Spleen (tissue), 11 donors: ENCODE measurements around the gene CACNA1H. TPM values are rescaled to one million over a fixed set of nuclear protein-coding genes. Genes with fewer than 3 reads are reported as not detected.

Source experiments
- DNase-seq: peaks from one replicate; pipeline ENCODE4 v3.0.0-alpha.2; 2020
- H3K27ac ChIP-seq, 8 donors: fragments of 200-600 bp; sonication (generic) in 7 of 8; 1 replicate in 4 of 8; 2 replicates in 4 of 8; pipeline versions ENCODE4 v1.5.0 to v1.8.0; 2016 to 2021; ENCODE audit warnings: inconsistent platforms in 4 of 8, mild to moderate bottlenecking in 4 of 8, moderate library complexity in 1 of 8
- H3K27me3 ChIP-seq, 7 donors: fragments of 200-600 bp; sonication (generic) in 6 of 7; replicated peaks in 1 of 7; 1 replicate in 4 of 7; 2 replicates in 3 of 7; pipeline versions ENCODE4 v1.5.0 to v1.8.0; 2016 to 2021; ENCODE audit warnings: inconsistent platforms in 3 of 7, mild to moderate bottlenecking in 1 of 7
- H3K36me3 ChIP-seq, 6 donors: fragments of 200-600 bp; sonication (generic) in 5 of 6; 1 replicate in 4 of 6; 2 replicates in 2 of 6; pipeline versions ENCODE4 v1.5.0 to v1.8.0; 2016 to 2021; ENCODE audit warnings: inconsistent platforms in 2 of 6
- H3K4me1 ChIP-seq, 6 donors: fragments of 200-600 bp; sonication (generic) in 5 of 6; 1 replicate in 3 of 6; 2 replicates in 3 of 6; pipeline versions ENCODE4 v1.5.0 to v1.8.0; 2016 to 2021; ENCODE audit warnings: inconsistent platforms in 3 of 6
- H3K4me3 ChIP-seq, 8 donors: fragments of 200-600 bp; sonication (generic) in 7 of 8; 1 replicate in 4 of 8; 2 replicates in 4 of 8; pipeline versions ENCODE4 v1.5.0 to v1.8.0; 2016 to 2021; ENCODE audit warnings: inconsistent platforms in 4 of 8, mild to moderate bottlenecking in 4 of 8, moderate library complexity in 2 of 8
- H3K9me3 ChIP-seq, 8 donors: fragments of 200-600 bp; sonication (generic) in 7 of 8; 1 replicate in 4 of 8; 2 replicates in 4 of 8; pipeline versions ENCODE4 v1.5.0 to v1.8.0; 2016 to 2021; ENCODE audit warnings: inconsistent platforms in 4 of 8
- CTCF ChIP-seq, 11 experiments: fragments of 200-600 bp in 7 of 11; fragments of 450-650 bp in 4 of 11; sonication (generic) in 4 of 11; IDR thresholded peaks in 8 of 11; conservative IDR thresholded peaks in 3 of 11; 1 replicate in 7 of 11; 2 replicates in 4 of 11; pipeline versions ENCODE4 v1.4.0 to v1.8.0; 2016 to 2021; ENCODE audit warnings: antibody characterized with exemption in 11 of 11, inconsistent platforms in 4 of 11, mild to moderate bottlenecking in 1 of 11
- POLR2A ChIP-seq, 3 donors: fragments of 450-650 bp; IDR thresholded peaks; one replicate each; pipeline ENCODE4 v1.5.1; 2017; ENCODE audit warnings: antibody characterized with exemption in 3 of 3, mild to moderate bottlenecking in 1 of 3
- POLR2AphosphoS5 ChIP-seq, 3 donors: sonication (generic); formaldehyde crosslinking; IDR thresholded peaks; one replicate each; pipeline ENCODE4 v1.5.1; 2017; ENCODE audit warnings: antibody characterized with exemption in 3 of 3
- WGBS, 5 donors: extraction: QIAGEN DNeasy Blood & Tissue Kit in 3 of 5; methylation state at CpG; one replicate each; pipeline versions ENCODE4 v1.1.5 to v1.1.7; 2013 to 2018; 5-methylcytosine and 5-hydroxymethylcytosine counted together
- intact Hi-C: fragments of 100-400 bp; cut with DNase I; formaldehyde crosslinking; loops from one replicate; pipeline ENCODE4 v1.15.0; 2023; ENCODE audit warnings: low total_unique reads
- polyA plus RNA-seq, 3 donors: library from polyadenylated mRNA; stranded (reverse); fragments of 200-250 nt; gene quantifications; one replicate each; pipeline ENCODE4 v1.2.1, GENCODE V29; 2013
- total RNA-seq, 7 donors: library from RNA; depleted of rRNA in 3 of 7; stranded (reverse); fragments of >200 nt in 3 of 7; fragmentation: NEBNext Ultra II Directional in 4 of 7; extraction: Animal tissue kit (Norgen Biotek cat#: 25700) in 4 of 7; gene quantifications; one replicate each; pipeline versions ENCODE4 v1.1.0 to v1.2.1, GENCODE V29; 2016 to 2021
- donor health status: healthy with polysubstance abuse.
- donor health status: DM: no; HTN: no; CAD: no; lungs with moderate emphysema.
- donor health status: DM: no; HTN: no; CAD: no.
- donor health status: Bipolar disorder and iron deficiency.
- donor health status: healthy.
- donor health status: DM: no; HTN: no; CAD: no.
- donor health status: DM: yes; HTN: yes; CAD: no.

Gene CACNA1H
- total and polyA plus RNA-seq, 10 donors: 0.33 to 2.1 (median 0.70) TPM

- no peak for TF ChIP-seq CTCF (IDR thresholded peaks at IDR 0.05 in 8 of 11, conservative IDR thresholded peaks at IDR 0.05 in 3 of 11)
- TF ChIP-seq POLR2AphosphoS5 (IDR thresholded peaks at IDR 0.05): no peak
- TF ChIP-seq POLR2A (IDR thresholded peaks at IDR 0.05): no peak
- Histone ChIP-seq H3K9me3 (no peaks in the 10 kb centered on the region), H3K4me3 (no peak overlapping the region), H3K27me3 (peaks cover 0 to 78% (median 10%) of the 10 kb centered on the region in 7 donors), H3K4me1 (no peaks in the 10 kb centered on the region), H3K27ac (no peak overlapping the region), H3K36me3 (no peaks in the 10 kb centered on the region)
- intact Hi-C loops: no loop called here
- 43 to 61% (median 57%) methylated on average over 5 to 17 of the region's 17 CpGs for WGBS, 5 donors
- DNase-seq: no peak
Measured at GRCh38 chr16:1126044-1126443, 26.9 kb upstream of the CACNA1H start.

- Histone ChIP-seq H3K4me1 (no peaks in the 10 kb centered on the region), H3K27me3 (peaks cover 0 to 78% (median 10%) of the 10 kb centered on the region in 7 donors), H3K9me3 (no peaks in the 10 kb centered on the region), H3K4me3 (no peak overlapping the region), H3K36me3 (no peaks in the 10 kb centered on the region), H3K27ac (no peak overlapping the region)
- intact Hi-C loops: no loop called here
- 38 to 43% (median 40%) methylated on average over 8 to 10 of the region's 10 CpGs for WGBS, 5 donors
- no peak for TF ChIP-seq POLR2A (IDR thresholded peaks at IDR 0.05)
- no peak for TF ChIP-seq CTCF (IDR thresholded peaks at IDR 0.05 in 8 of 11, conservative IDR thresholded peaks at IDR 0.05 in 3 of 11)
- no peak for TF ChIP-seq POLR2AphosphoS5 (IDR thresholded peaks at IDR 0.05)
- no peak for DNase-seq
Measured at GRCh38 chr16:1126586-1126985, 26.3 kb upstream of the CACNA1H start.

- Histone ChIP-seq H3K27me3 (peaks cover 0 to 79% (median 10%) of the 10 kb centered on the region in 7 donors), H3K4me1 (no peaks in the 10 kb centered on the region), H3K4me3 (no peak overlapping the region), H3K27ac (no peak overlapping the region), H3K9me3 (no peaks in the 10 kb centered on the region), H3K36me3 (no peaks in the 10 kb centered on the region)
- intact Hi-C loops: no loop called here
- DNase-seq: no peak
- TF ChIP-seq POLR2A (IDR thresholded peaks at IDR 0.05): no peak
- TF ChIP-seq POLR2AphosphoS5 (IDR thresholded peaks at IDR 0.05): no peak
- TF ChIP-seq CTCF (IDR thresholded peaks at IDR 0.05 in 8 of 11, conservative IDR thresholded peaks at IDR 0.05 in 3 of 11): no peak
- 46 to 66% (median 56%) methylated on average over 7 to 16 of the region's 16 CpGs for WGBS, 5 donors
Measured at GRCh38 chr16:1127101-1127500, 25.8 kb upstream of the CACNA1H start.

GRCh38 chr16:1127971-1128715 lies 24.8 kb upstream of the CACNA1H start:
- DNase-seq: no peak
- 84 to 91% (median 87%) methylated on average over 18 to 31 of the region's 31 CpGs for WGBS, 5 donors
- no peaks in the 10 kb centered on the region for H3K9me3 ChIP-seq
- intact Hi-C loops: no loop called here
- H3K27ac ChIP-seq: no peak overlapping the region
- no peak overlapping the region for H3K4me3 ChIP-seq
- no peaks in the 10 kb centered on the region for H3K36me3 ChIP-seq
- peaks cover 0 to 84% (median 16%) of the 10 kb centered on the region in 7 donors for H3K27me3 ChIP-seq
- TF ChIP-seq CTCF (IDR thresholded peaks at IDR 0.05 in 8 of 11, conservative IDR thresholded peaks at IDR 0.05 in 3 of 11): no peak
- TF ChIP-seq POLR2AphosphoS5 (IDR thresholded peaks at IDR 0.05): no peak
- no peak for TF ChIP-seq POLR2A (IDR thresholded peaks at IDR 0.05)
- H3K4me1 ChIP-seq: no peaks in the 10 kb centered on the region
